ENCODE results near the gene ABHD17C. TPM values are rescaled to one million over a fixed set of nuclear protein-coding genes. Genes with fewer than 3 reads are reported as not detected.

Gene ABHD17C
- total and polyA plus RNA-seq, 2 experiments from 2014 or later: 11.3 to 23.8 TPM

- no peak for TF ChIP-seq ZNF462 (CRISPR knock-in tag; IDR thresholded peaks at IDR 0.05)
- TF ChIP-seq EZH2phosphoT487 (IDR thresholded peaks at IDR 0.05; ENCODE audit: unreplicated experiment): no peak
- TF ChIP-seq EZH2 (IDR thresholded peaks at IDR 0.05; ENCODE audit: low read depth, unreplicated experiment): no peak
- no peak for TF ChIP-seq POLR2AphosphoS5 (IDR thresholded peaks at IDR 0.05; ENCODE audit: low read depth)
- no peak for TF ChIP-seq JUNB (IDR thresholded peaks at IDR 0.05; ENCODE audit: unreplicated experiment)
- TF ChIP-seq NANOG (IDR thresholded peaks at IDR 0.05; ENCODE audit: borderline replicate concordance): no peak
Measured at GRCh38 chr15:80768158-80768557, 73.0 kb downstream of the ABHD17C start (continued).

GRCh38 chr15:80769153-80769828 lies 74.2 kb downstream of the ABHD17C start:
- Mint-ChIP-seq H3K27me3 (ENCODE audit: insufficient read depth, low read depth, poor library complexity) (peaks cover 4% of the 10 kb centered on the region), H3K4me1 (peaks cover 12% of the 10 kb centered on the region), H3K9me3 (no peaks in the 10 kb centered on the region), H3K36me3 (ENCODE audit: low read depth) (no peaks in the 10 kb centered on the region), H3K27ac (no peak overlapping the region), H3K4me3 (no peak overlapping the region)
- Histone ChIP-seq H4K20me1 (replicated peaks; ENCODE audit: insufficient read depth) (no peaks in the 10 kb centered on the region), H3K27me3 (ENCODE audit: insufficient read depth) (no peaks in the 10 kb centered on the region), H3K36me3 (ENCODE audit: insufficient read depth) (no peaks in the 10 kb centered on the region), H3K27ac (ENCODE audit: low read depth) (no peak overlapping the region), H3F3A (replicated peaks; ENCODE audit: low read depth) (no peaks in the 10 kb centered on the region), H2AFZ (no peak overlapping the region), H3K4me1 (ENCODE audit: insufficient read depth) (0 out of 2 replicates have a peak, but pooled peaks cover 8% of the 10 kb centered on the region), H3K4me3 (no peak overlapping the region), H3K79me2 (replicated peaks; ENCODE audit: insufficient read depth) (no peaks in the 10 kb centered on the region), H3K9me2 (ENCODE audit: insufficient read depth) (peaks cover 9% of the 10 kb centered on the region), H3K4me2 (no peak overlapping the region)
- ATAC-seq: no peak
- DNase-seq (ENCODE audit: low spot score): no peak
- TF ChIP-seq ETS1 (IDR thresholded peaks at IDR 0.05) (no peak), REST (IDR thresholded peaks at IDR 0.05; ENCODE audit: unreplicated experiment) (no peak), ZNF114 (CRISPR knock-in tag; IDR thresholded peaks at IDR 0.05) (no peak), CTCF (conservative IDR thresholded peaks at IDR 0.05; ENCODE audit: low read depth in 2 of 2) (no peak), ZNF331 (CRISPR knock-in tag; IDR thresholded peaks at IDR 0.05; ENCODE audit: low read depth) (no peak), NANOG (IDR thresholded peaks at IDR 0.05; ENCODE audit: borderline replicate concordance) (no peak)
